Nephron progenitor cell (in vitro differentiated cells): Measurements from ENCODE around the gene EPHA4.

Source experiments
- DNase-seq: peaks from one replicate; pipeline ENCODE4 v3.0.0; 2021
- H3K27ac Mint-ChIP-seq: 2 replicates; pipeline ENCODE4 v1.8.0; 2021; ENCODE audit warnings: mild to moderate bottlenecking, moderate library complexity, mixed read lengths
- H3K27me3 Mint-ChIP-seq: 2 replicates; pipeline ENCODE4 v1.8.0; 2021; ENCODE audit warnings: mild to moderate bottlenecking, low read depth, mixed read lengths; ENCODE audit not compliant: poor library complexity
- H3K36me3 Mint-ChIP-seq: 2 replicates; pipeline ENCODE4 v1.8.0; 2021; ENCODE audit warnings: low read depth, mixed read lengths
- H3K4me1 Mint-ChIP-seq: 2 replicates; pipeline ENCODE4 v1.8.0; 2021; ENCODE audit warnings: mixed read lengths
- H3K4me3 Mint-ChIP-seq: 2 replicates; pipeline ENCODE4 v1.8.0; 2021; ENCODE audit warnings: mild to moderate bottlenecking, moderate library complexity, mixed read lengths
- H3K9me3 Mint-ChIP-seq: 2 replicates; pipeline ENCODE4 v1.8.0; 2021; ENCODE audit warnings: mild to moderate bottlenecking, moderate library complexity, mixed read lengths
- CTCF ChIP-seq: fragments of 200-600 bp; sonication (generic); IDR thresholded peaks from 2 replicates; pipeline ENCODE4 v1.5.0; 2021; ENCODE audit warnings: antibody characterized with exemption

The EPHA4 gene

DNA sequence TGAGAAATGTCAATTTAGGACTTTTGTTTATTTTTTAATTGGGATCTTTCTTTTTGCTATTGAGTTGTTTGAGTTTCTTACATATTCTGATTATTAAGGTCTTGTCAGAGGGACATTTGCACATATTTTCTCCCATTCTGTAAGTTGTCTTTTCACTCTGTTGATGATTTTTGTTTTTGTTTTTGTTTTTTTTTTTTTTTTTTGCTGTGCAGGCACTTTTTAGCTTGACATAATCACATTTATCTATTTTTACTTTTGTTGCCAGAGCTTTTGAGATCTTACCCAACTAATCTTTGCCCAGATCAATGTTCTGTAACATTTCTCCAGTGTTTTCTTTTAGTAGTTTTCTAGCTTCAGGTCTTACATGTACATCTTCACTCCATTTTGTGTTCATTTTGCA lies 166.6 kb downstream of the EPHA4 start:
- H3K4me1 Mint-ChIP-seq, result peaks cover 3% of the 10 kb centered on the region
- no peak overlapping the region for H3K4me3 Mint-ChIP-seq
- DNase-seq, result no peak
- TF ChIP-seq CTCF, result no peak
- H3K27ac Mint-ChIP-seq, result no peak overlapping the region
- peaks cover 22% of the 10 kb centered on the region for H3K36me3 Mint-ChIP-seq
- peaks cover 4% of the 10 kb centered on the region for H3K27me3 Mint-ChIP-seq
- peaks cover 26% of the 10 kb centered on the region for H3K9me3 Mint-ChIP-seq

- H3K27me3 Mint-ChIP-seq, result no peaks in the 10 kb centered on the region
- no peak for TF ChIP-seq CTCF
- H3K4me3 Mint-ChIP-seq, result no peak overlapping the region
- H3K36me3 Mint-ChIP-seq, result peaks cover 28% of the 10 kb centered on the region
- DNase-seq, result no peak
- peaks cover 45% of the 10 kb centered on the region for H3K9me3 Mint-ChIP-seq
- no peaks in the 10 kb centered on the region for H3K4me1 Mint-ChIP-seq
- no peak overlapping the region for H3K27ac Mint-ChIP-seq
Measured at GRCh38 chr2:221402072-221402471, 170.0 kb downstream of the EPHA4 start.

GRCh38 chr2:221400411-221400810 lies 171.7 kb downstream of the EPHA4 start:
- Mint-ChIP-seq H3K27me3 (no peaks in the 10 kb centered on the region), H3K27ac (no peak overlapping the region), H3K36me3 (peaks cover 12% of the 10 kb centered on the region), H3K9me3 (peaks cover 30% of the 10 kb centered on the region), H3K4me3 (no peak overlapping the region), H3K4me1 (no peaks in the 10 kb centered on the region)
- TF ChIP-seq CTCF, result no peak
- DNase-seq, result no peak

- no peaks in the 10 kb centered on the region for H3K27me3 Mint-ChIP-seq
- no peaks in the 10 kb centered on the region for H3K4me1 Mint-ChIP-seq
- TF ChIP-seq CTCF, result no peak
- H3K9me3 Mint-ChIP-seq, result peaks cover 24% of the 10 kb centered on the region
- H3K36me3 Mint-ChIP-seq, result peaks cover 11% of the 10 kb centered on the region
- no peak for DNase-seq
- H3K27ac Mint-ChIP-seq, result no peak overlapping the region
- no peak overlapping the region for H3K4me3 Mint-ChIP-seq
Measured at GRCh38 chr2:221399183-221399582, 172.9 kb downstream of the EPHA4 start.

DNA sequence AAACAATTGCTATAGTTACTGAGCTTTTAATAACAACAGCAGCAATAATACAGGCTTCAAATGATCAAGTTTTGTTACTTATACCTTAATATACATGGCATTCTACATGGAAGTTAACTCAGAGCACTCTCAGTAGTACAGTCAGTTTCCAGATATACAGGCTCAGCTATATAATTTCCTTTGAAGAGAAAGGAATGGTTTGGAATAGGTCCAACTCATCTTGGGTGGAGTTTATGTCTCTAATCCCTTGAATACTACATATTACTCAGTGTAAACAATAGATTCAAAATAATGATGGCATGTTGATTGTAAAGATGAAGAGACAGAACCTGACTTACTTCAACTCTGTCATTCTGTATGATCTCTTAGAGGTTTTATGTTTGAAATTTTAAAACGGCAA lies 174.9 kb downstream of the EPHA4 start:
- no peak overlapping the region for H3K27ac Mint-ChIP-seq
- TF ChIP-seq CTCF, result no peak
- no peak for DNase-seq
- no peak overlapping the region for H3K4me3 Mint-ChIP-seq
- H3K4me1 Mint-ChIP-seq, result no peaks in the 10 kb centered on the region
- peaks cover 24% of the 10 kb centered on the region for H3K9me3 Mint-ChIP-seq
- peaks cover 11% of the 10 kb centered on the region for H3K36me3 Mint-ChIP-seq
- no peaks in the 10 kb centered on the region for H3K27me3 Mint-ChIP-seq

GRCh38 chr2:221392228-221392881 lies 179.7 kb downstream of the EPHA4 start:
- no peak for DNase-seq
- Mint-ChIP-seq H3K9me3 (no peaks in the 10 kb centered on the region), H3K27me3 (no peaks in the 10 kb centered on the region), H3K27ac (no peak overlapping the region), H3K4me1 (peaks cover 19% of the 10 kb centered on the region), H3K36me3 (no peaks in the 10 kb centered on the region), H3K4me3 (no peak overlapping the region)
- no peak for TF ChIP-seq CTCF
